Neural cell (in vitro differentiated cells): ENCODE data around the gene NR2F6.

Source experiments
- EP300 ChIP-seq: fragments of 450-650 bp; conservative IDR thresholded peaks from 2 replicates; pipeline ENCODE4 v1.6.1; 2014; ENCODE audit warnings: antibody characterized with exemption, mild to moderate bottlenecking, moderate library complexity; ENCODE audit not compliant: poor library complexity, severe bottlenecking
- EZH2 ChIP-seq: fragments of 200-600, 300-800 bp; shearing (Covaris generic), sonication (generic); IDR thresholded peaks from 2 replicates; pipeline ENCODE4 v1.6.1; 2014; ENCODE audit warnings: antibody characterized with exemption, low read length, borderline replicate concordance, mild to moderate bottlenecking; ENCODE audit not compliant: insufficient read depth, poor library complexity, severe bottlenecking
- POLR2AphosphoS5 ChIP-seq: IDR thresholded peaks from 2 replicates; pipeline ENCODE4 v1.6.1; 2012
- RAD21 ChIP-seq: fragments of 450-650 bp; conservative IDR thresholded peaks from 2 replicates; pipeline ENCODE4 v1.6.1; 2014; ENCODE audit warnings: antibody characterized with exemption, mild to moderate bottlenecking, moderate library complexity
- TF ChIP-seq, protein P1 (sequence below): fragments of 450-650 bp; IDR thresholded peaks from 2 replicates; pipeline ENCODE4 v1.5.1; 2014; ENCODE audit warnings: antibody characterized with exemption, mild to moderate bottlenecking, moderate library complexity; ENCODE audit not compliant: poor library complexity, severe bottlenecking

DNA sequence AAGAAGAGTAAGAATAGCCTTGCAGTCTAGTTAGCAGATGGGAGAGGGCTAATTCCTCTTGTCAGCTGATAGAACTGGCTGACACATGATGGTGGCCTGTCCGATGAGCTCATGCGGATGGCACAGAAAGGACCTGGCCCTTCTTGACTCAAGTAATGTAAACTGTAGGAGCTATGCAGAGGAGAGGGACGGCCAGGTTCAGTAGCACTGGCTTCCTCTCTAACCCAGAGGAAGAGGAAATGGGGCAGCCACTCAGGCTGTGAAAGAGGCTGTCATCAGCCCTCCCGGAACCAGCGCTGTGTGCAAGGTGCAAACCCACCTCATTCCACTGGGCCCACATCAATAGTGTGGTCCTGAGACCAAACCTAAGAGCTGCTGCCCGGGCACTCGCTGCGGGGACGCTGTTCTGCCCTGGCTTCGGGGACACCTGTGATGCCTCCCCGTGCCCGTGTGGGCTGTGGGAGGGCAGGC, 61.3 kb downstream of the NR2F6 start:
- no peak for TF ChIP-seq EZH2
- TF ChIP-seq POLR2AphosphoS5 = no peak
- TF ChIP-seq, protein P1, sequence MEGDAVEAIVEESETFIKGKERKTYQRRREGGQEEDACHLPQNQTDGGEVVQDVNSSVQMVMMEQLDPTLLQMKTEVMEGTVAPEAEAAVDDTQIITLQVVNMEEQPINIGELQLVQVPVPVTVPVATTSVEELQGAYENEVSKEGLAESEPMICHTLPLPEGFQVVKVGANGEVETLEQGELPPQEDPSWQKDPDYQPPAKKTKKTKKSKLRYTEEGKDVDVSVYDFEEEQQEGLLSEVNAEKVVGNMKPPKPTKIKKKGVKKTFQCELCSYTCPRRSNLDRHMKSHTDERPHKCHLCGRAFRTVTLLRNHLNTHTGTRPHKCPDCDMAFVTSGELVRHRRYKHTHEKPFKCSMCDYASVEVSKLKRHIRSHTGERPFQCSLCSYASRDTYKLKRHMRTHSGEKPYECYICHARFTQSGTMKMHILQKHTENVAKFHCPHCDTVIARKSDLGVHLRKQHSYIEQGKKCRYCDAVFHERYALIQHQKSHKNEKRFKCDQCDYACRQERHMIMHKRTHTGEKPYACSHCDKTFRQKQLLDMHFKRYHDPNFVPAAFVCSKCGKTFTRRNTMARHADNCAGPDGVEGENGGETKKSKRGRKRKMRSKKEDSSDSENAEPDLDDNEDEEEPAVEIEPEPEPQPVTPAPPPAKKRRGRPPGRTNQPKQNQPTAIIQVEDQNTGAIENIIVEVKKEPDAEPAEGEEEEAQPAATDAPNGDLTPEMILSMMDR = no peak
- no peak for TF ChIP-seq EP300
- no peak for TF ChIP-seq RAD21
